ENCODE results near the gene FFAR1.

FFAR1 gene

GRCh38 chr19:35315883-35316282, 31.8 kb upstream of the FFAR1 start:
- DNase-seq (ENCODE audit: low read depth in 2 of 2), result no peak

- no peak for DNase-seq (ENCODE audit: low read depth in 2 of 2)
Measured at GRCh38 chr19:35316560-35316959, 31.1 kb upstream of the FFAR1 start.

GRCh38 chr19:35317464-35318043, 30.1 kb upstream of the FFAR1 start:
- no peak for DNase-seq (ENCODE audit: low read depth in 2 of 2)

DNA sequence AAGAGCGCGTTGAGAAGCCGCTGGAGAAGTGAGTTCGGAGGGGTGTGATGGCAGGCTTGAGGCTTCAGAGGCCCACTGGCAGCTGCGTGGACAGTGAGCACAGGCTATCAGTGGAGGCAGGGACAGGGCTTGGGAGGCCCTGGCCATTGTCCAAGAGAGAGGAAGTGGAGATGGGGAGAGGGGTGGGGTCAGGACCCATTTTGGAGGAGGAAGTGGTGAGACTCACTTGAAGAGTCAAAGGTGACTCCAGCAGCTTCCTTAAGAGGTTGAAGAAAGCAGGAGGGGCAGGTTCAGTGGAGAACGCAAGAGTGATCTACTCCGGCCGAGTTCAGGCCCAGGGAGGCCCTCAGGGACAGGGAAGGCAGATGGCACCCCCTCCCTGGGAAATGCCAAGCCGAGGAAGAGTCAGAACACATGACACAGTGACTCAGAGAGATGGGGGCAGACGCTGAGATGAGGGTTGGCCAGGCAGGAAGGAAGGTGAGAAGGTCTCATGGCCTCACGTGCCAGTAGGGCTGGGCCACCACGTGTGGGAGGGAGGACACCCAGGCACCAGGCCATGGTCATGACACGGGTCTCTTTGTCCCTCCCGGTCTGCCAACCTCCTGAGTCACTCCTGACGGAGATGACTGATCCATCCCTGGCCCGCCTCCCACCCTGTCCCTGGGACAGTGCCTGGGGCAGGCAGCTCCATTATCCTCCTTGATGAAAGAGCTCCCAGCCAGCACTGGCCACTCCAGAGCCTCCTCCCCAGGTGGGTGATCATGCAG, 28.8 kb upstream of the FFAR1 start:
- DNase-seq (ENCODE audit: low read depth in 2 of 2), result no peak

- DNase-seq (ENCODE audit: low read depth in 2 of 2), result no peak
Measured at GRCh38 chr19:35320065-35320713, 27.5 kb upstream of the FFAR1 start.

DNA sequence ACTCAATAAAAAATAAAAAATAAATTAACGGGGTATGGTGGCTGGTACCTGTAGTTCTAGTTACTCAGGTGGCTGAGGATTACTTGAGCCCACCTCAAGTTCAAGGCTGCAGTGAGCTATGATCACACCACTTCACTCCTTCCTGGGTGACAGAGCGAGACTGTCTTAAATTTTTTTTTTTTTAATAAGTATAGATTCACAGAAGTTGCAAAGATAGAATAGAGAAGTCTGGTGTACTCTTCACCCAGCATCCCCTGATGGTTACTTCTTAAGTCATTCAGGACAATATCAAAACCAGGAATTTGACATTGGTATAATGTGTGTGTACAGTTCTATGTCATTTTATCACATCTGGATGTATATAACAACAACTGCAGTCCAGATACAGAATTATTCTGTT, 26.4 kb upstream of the FFAR1 start:
- no peak for DNase-seq (ENCODE audit: low read depth in 2 of 2)

DNA sequence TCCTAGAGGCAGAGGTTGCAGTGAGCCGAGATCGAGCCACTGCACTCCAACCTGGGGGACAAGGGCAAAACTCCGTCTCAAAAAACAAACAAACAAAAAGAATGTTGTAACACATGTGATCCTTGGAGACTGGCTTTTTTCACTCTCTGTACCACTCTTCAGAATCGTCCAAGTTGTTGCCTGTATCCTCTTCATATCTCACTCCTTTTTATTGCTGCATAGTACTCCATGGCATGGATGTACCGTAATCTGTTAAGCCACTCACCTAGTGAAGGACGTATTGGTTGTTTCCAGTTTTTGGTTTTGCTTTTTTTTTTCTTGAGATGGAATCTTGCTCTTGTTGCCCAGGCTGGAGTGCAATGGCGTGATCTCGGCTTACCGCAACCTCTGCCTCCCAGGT, 25.7 kb upstream of the FFAR1 start:
- no peak for DNase-seq (ENCODE audit: low read depth in 2 of 2)

DNA sequence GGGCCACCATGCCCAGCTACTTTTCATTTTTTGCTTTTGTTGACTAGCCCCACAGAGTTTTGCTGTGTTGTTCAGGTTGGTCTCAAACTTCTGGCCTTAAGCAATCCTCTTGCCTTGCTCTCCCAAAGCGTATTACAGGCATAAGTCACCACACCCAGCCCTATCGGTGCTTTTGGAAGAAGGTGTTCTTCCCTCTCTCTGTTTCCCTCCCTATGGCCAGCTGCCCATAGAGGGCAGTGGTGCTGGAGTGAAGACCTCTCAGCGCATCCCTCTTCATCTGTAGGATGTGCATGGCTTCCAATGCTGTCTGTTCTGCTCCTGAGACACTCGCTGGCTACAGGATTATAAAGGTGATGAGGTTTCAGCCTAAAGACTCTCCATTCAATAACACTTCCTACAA, 20.1 kb upstream of the FFAR1 start:
- no peak for DNase-seq (ENCODE audit: low read depth in 2 of 2)

DNA sequence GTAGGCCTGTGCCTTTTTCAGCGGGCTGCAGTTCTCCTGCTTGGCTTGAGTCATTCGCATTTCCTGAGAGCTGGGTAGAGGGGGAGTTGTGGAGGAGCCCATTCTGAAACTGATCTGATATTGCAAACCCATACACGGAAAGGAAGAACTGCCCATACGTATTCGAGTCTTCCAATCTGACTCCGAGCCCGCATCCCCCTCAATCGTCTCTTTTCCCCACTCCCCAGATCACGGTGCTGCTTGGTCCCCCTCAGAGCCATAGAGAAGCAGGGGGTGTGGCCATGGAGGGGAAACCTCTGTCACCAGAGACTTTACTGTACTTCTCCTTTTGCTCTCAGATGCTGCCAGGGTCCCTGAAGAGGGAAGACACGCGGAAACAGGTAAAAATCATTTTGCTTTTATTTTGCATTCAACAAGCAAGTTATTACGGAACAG, 18.8 kb upstream of the FFAR1 start, which contains the start of gene CD22:
CD22 (plus strand) TSS at position 337 of the 435 bp plus-strand sequence. CDS start 2,854 bp downstream, outside the sequence.
- no peak for DNase-seq (ENCODE audit: low read depth in 2 of 2)

DNA sequence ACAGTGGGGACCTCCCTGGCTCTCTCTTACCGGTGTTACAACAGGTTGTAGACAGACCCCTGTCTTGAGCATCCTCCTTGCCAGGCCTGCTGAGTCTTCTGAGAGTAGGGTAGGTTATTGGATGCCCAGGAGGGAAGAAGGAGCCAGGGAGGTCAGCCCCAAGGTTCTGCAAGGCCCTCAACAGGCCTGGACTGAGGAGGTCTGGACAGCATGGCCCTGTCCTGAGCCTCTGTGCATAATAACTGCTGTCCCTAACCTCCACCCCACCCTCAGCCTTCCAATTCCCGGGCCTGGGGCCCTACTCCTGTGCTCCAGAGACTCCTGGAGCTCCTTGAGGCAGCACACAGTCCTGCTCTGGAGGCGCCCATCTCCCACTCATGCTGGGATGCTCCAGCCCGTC, 18.4 kb upstream of the FFAR1 start:
- no peak for DNase-seq (ENCODE audit: low read depth in 2 of 2)

DNA sequence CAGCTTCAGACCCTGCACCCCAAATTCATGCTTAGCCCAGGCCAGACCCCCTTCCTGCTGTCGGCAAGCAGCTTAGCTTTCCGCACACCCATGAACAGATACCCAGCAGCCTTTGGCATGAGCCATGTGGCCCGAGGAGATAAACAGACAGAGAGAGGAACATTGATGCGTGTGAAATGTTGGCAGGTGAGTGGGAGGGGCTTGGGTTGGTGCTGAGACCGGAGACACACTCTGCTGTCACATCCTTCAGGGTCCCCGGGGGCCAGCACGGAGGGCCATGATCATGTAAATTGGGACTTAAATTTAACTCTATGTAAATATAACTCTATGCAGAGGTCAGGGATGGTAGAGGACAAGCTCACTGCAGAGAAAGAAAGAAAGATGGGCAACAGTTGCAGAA, 17.2 kb upstream of the FFAR1 start:
- no peak for DNase-seq (ENCODE audit: low read depth in 2 of 2)

DNA sequence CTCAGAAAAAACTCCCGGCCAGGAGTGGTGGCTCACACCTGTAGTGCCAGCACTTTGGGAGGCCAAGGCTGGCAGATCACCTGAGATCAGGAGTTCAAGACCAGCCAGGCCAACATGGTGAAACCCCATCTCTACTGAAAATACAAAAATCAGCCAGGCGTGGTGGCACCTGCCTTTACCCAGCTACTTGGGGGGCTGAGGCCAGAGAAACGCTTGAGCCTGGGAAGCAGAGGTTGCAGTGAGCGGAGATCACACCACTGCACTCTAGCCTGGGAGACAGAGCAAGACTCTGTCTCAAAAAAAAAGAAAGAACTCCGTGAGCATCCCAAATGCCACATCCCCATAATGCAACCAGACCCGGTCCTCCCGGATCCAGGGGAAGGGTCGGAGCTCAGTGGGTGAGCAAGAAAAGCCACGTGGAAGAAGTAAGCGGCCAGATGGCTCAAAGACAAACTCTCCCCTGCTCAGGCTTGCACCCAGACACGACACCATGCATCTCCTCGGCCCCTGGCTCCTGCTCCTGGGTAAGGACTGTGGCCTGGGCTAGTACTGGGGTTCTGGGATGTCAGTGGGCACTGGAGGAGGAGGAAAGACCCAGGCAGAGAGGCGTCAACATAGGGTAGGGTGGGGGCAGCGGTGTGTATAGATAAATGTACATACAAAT, 16.0 kb upstream of the FFAR1 start:
- DNase-seq (ENCODE audit: low read depth in 2 of 2), result no peak

DNA sequence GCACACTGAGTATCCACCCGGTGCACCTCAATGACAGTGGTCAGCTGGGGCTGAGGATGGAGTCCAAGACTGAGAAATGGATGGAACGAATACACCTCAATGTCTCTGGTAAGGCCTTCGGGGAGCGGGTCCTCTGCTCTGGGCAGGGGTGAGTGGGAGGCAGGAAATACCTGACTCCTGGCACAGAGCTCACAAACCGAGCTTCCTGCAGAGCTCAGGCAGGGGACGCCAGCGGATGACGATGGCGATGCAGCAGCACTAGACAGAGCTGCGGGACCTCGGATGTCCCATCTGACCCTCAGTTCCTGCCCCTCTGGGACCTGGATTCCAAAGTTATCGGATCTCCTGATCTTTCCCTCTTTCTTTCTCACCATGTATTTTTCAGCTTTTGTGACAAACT, 14.9 kb upstream of the FFAR1 start:
- no peak for DNase-seq (ENCODE audit: low read depth in 2 of 2)

GRCh38 chr19:35334144-35334753, 13.5 kb upstream of the FFAR1 start:
- DNase-seq (ENCODE audit: low read depth in 2 of 2), result no peak

DNA sequence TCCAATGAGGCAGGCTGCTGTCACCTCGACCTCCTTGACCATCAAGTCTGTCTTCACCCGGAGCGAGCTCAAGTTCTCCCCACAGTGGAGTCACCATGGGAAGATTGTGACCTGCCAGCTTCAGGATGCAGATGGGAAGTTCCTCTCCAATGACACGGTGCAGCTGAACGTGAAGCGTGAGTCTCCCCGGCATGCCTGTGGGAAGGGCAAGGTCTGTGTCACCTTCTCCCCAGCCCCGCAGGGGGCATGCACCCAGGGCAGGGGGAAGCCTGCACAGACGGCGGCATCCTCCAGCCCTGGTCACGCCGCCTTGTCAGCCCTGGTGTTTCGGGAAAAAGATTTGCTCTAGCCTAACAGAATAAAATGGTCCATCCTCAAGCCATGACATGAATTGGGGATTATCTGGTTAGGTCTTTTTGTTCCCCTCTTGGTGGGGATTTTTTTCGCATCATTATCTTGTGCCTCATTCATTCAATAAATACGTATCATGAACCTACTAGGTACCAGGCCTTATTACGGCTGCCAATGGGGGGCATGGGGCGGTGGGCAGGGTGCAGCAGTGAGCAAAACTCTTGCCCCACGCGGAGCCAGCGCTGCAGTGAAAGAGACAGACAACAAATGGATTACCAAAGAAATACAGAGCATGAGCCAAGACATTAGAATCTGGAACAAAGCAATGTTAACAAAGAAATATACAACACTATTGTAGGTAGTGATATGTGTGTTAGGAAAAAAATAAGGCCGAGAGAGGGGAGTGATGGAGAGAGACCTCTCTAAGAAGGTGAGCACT, 11.3 kb upstream of the FFAR1 start:
- DNase-seq (ENCODE audit: low read depth in 2 of 2), result no peak

DNA sequence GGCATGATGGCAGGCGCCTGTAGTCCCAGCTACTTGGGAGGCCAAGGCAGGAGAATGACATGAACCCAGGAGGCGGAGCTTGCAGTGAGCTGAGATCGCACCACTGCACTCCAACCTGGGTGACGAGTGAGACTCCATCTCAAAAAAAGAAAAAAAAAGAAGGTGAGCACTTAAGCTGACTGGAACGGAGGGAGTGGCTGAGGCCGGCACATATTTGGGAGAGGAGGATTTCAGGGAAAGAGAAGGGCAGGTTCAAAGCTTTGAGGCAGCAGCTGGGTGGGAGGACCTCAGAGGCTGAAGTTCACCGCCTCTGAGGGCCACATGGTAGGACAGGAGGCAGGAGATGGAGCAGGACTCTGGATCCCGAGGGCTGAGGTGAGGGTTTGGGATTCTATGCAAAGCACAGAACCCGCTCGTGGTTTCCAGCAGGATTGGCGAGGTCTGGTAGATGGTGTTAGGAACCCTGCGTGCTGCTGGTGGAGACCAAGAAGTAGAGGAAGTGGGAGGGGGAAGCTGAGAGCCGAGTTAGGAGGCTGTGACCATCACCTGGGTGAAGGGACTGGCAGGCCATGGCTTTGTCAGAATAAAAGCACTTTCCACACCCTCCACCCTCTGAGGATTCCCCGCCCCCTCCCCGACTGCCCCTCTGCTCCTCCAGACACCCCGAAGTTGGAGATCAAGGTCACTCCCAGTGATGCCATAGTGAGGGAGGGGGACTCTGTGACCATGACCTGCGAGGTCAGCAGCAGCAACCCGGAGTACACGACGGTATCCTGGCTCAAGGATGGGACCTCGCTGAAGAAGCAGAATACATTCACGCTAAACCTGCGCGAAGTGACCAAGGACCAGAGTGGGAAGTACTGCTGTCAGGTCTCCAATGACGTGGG, 10.4 kb upstream of the FFAR1 start:
- DNase-seq (ENCODE audit: low read depth in 2 of 2), result no peak

DNA sequence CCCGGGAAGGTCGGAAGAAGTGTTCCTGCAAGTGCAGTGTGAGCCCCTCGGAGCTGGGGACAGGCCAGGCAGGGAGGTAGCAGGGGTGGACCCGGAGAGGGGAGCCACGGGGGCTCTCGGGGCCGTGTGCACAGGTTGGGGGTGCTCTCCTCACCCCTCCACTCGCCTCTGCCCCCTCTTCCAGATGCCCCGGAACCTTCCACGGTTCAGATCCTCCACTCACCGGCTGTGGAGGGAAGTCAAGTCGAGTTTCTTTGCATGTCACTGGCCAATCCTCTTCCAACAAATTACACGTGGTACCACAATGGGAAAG, 9.8 kb upstream of the FFAR1 start:
- no peak for DNase-seq (ENCODE audit: low read depth in 2 of 2)

GRCh38 chr19:35340431-35340830, 7.3 kb upstream of the FFAR1 start:
- no peak for DNase-seq (ENCODE audit: low read depth in 2 of 2)

DNA sequence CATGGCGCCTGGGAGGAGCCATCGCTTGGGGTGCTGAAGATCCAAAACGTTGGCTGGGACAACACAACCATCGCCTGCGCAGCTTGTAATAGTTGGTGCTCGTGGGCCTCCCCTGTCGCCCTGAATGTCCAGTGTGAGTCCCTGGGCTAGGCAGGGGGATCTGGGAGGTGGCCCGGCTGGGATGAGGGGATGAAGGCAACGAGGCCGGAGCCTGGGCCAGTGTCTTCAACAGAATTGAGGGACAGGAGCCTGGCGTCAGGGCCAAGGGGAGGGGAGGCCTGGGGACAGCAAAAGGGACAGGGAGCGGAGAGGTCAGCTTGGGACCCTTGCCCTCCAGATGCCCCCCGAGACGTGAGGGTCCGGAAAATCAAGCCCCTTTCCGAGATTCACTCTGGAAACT, 6.7 kb upstream of the FFAR1 start:
- no peak for DNase-seq (ENCODE audit: low read depth in 2 of 2)

DNA sequence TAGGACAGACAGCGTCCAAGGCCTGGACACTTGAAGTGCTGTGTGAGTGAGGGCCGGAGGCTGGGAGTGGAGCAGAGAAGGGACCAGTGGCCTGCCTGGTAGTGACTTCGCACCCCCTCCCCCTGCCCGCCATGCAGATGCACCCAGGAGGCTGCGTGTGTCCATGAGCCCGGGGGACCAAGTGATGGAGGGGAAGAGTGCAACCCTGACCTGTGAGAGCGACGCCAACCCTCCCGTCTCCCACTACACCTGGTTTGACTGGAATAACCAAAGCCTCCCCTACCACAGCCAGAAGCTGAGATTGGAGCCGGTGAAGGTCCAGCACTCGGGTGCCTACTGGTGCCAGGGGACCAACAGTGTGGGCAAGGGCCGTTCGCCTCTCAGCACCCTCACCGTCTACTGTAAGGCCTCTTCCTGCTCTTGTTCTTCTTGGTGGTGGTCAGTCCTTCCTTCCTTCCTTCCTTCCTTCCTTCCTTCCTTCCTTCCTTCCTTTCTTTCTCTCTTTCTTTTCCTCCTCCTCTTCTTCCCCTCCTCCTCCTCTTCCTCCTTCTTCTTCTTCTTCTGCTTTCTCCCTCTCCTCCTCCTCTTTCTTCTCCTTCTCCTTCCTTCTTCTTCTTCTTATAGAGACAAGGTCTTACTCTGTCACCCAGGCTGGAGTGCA, 6.0 kb upstream of the FFAR1 start:
- DNase-seq (ENCODE audit: low read depth in 2 of 2), result no peak
